Caki2 (cell line): ENCODE data around the gene VASN. TPM values are rescaled to one million over a fixed set of nuclear protein-coding genes. Genes with fewer than 3 reads are reported as not detected.
"Not testable (repeated sequence)": the region's sequence is repeated elsewhere in the genome, so short reads cannot be mapped to it uniquely, and the experiment has no call there.

Experiments used
- DNase-seq: peaks from one replicate; pipeline ENCODE4 v3.0.0-alpha.2; 2015; ENCODE audit warnings: low read depth
- in situ Hi-C: cut with HindIII; loops from 2 replicates; pipeline ENCODE4 v1.10.0; 2016; ENCODE audit warnings: low sequenced_read_pairs, low pct_unique_long_range_greater_than_20kb, mixed read lengths
- total RNA-seq: library from RNA; depleted of rRNA; stranded (reverse); fragments of >200 nt; shearing (Covaris generic); gene quantifications from 2 replicates; pipeline ENCODE4 v1.2.3, GENCODE V29; 2014; ENCODE audit warnings: low replicate concordance

Gene VASN
- total RNA-seq, 1 experiment from 2014 or later: 5.5 TPM

GRCh38 chr16:4390266-4391260 is 18.9 kb downstream of the VASN start:
- no peak for DNase-seq
- in situ Hi-C loops: no loop called here

- DNase-seq: no peak
- in situ Hi-C loops: no loop called here
Observed at GRCh38 chr16:4391631-4392381, 20.2 kb downstream of the VASN start.

GRCh38 chr16:4392382-4393239 is 21.0 kb downstream of the VASN start:
- in situ Hi-C loops: no loop called here
- no peak for DNase-seq

- no peak for DNase-seq
- in situ Hi-C loops: no loop called here
Observed at GRCh38 chr16:4393240-4393600, 21.6 kb downstream of the VASN start.

DNA sequence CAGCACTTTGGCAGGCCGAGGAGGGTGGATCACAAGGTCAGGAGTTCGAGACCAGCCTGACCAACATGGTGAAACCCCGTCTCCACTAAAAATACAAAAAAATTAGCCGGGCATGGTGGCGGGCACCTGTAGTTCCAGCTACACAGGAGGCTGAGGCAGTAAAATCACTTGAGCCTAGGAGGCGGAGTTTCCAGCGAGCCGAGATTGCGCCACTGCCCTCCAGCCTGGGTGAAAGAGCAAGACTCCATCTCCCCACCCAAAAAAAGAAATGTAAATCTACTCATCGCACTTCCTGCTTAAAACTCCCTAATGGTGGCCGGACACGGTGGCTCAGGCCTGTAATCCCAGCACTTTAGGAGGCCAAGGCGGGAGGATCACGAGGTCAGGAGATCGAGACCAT is 22.2 kb downstream of the VASN start:
- in situ Hi-C loops, DNase-seq: not testable (repeated sequence)

GRCh38 chr16:4395055-4395726 is 23.5 kb downstream of the VASN start:
- in situ Hi-C loops: no loop called here
- no peak for DNase-seq

- in situ Hi-C loops: no loop called here
Observed at GRCh38 chr16:4399001-4399730, 27.5 kb downstream of the VASN start.

GRCh38 chr16:4401094-4401501 is 29.4 kb downstream of the VASN start:
- in situ Hi-C loops: no loop called here
- DNase-seq: no peak

More at GRCh38 chr16:4399001-4399730, 27.5 kb downstream of the VASN start:
- no peak for DNase-seq

- DNase-seq: no peak
- in situ Hi-C loops: no loop called here
Observed at GRCh38 chr16:4401510-4401909, 29.9 kb downstream of the VASN start.

GRCh38 chr16:4402439-4403132 is 30.9 kb downstream of the VASN start:
- peak; percentile 79 for DNase-seq
- in situ Hi-C loops: no loop called here

DNA sequence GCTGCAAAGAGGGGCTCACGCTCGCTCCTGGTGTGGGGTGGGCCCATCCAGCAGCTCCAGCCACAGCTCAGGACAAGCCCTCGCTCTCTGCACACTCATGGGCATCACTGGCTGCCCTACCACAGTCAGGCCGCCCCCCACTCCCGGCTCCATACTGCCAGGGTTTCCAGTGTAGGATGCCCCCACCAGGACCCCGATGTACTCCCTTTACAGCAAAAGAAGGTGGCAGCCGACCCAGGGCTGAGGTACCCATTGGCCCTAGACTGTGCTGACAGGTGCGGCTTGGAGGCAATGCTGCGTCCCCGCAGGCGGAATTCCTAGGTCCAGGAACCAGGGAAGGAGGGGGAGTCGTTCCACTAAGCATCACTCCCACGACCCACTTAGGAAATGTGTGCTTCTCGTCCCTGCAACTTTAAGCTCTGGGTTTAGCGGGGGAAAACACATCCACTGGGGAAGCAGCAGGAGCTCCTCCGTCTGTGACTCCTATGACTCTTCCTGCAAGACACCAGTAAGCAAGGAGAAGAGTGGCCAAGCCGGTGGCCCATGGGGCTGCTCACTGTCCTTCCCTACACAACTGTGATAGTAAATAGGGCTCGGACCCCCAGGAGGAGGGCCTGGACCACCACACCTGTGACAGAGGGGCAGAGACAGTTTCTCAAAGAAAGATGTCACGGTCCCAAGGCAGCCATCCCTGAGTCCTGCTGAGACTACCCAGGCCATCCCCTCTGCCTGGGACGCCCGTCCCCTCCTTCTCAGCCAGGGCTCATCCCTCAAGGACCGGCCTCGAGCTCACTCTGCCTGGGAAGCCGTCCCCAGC is 31.7 kb downstream of the VASN start:
- in situ Hi-C loops: no loop called here

GRCh38 chr16:4404247-4404966 is 32.8 kb downstream of the VASN start:
- DNase-seq: peak; percentile 45
- in situ Hi-C loops: no loop called here

More for the DNA sequence above, 31.7 kb downstream of the VASN start:
- DNase-seq: no peak

DNA sequence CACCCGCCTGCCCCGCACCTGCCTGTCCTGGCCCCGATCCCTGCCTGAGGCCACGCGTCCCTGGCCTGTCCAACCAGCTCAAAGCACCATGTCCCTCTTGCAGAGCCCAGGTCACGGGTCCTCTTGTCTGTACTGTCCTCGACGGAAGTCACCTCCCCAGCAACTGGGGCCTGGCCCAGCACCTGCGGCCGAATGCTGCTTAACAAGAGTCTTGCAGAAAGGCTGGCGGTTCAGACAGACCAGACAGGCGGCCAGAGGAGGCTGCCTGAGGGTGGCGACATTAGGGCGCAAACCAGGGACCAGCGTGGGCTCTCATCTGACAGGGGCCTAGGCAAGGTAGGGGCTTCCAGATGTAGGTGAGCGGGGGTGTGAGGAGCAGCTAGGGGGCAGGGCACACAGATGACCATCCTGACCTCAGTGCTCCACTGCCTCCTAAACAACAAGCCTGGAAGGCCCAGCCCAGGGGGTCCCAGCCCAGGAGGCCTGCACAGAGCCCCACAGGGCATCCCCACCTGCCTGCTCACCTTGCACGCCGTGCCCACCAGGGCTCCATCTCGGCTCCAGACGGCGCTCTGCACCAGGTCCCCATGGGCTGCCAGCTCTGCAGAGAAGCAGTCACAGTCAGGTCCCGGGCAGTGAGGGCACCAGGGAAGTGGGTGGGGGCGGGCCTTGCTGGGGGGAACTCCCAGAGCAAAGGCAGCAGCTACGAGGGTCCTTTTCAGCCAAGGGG is 33.5 kb downstream of the VASN start:
- in situ Hi-C loops: no loop called here

DNA sequence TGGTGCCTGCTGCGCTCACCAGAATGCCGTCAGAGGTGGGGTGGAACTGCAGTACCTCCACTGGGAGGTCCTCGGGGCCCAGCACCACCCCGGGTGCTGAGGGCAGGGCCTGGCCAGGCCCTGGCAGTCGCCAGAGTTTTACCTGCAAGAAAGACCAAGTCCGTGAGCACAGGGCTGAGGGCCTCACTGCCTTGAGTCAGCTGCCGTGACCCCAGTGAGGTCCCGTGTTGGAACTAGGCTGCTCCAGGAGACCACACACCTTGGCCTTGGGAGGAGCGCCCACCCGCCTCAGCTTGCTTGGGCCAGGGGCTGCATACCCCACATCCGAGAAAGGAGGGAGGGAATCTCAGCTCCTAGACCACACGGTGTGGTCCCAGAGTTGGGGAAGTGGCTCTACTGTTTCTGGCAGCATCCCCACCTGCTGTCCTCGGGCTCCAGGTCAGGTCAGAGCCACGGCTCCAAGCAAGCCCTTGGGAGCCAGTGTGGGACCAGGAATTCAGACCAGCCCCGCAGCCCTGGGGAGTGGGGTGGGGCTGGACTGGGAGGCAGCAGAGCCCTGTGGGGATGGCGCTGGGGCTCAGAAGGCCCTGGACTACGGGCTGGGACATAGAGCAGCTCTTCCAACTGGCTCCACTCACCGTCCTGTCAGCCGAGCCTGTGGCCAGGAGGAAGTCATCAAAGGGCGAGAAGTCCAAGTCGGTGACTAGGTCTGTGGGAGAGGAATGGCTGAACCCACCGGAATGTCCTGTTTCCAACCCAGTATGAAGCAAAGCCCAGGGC is 36.1 kb downstream of the VASN start:
- in situ Hi-C loops: no loop called here
- DNase-seq: no peak

More for the DNA sequence above, 33.5 kb downstream of the VASN start:
- no peak for DNase-seq
